H9 (cell line): ENCODE results near the gene TMEM200A. TPM values are rescaled to one million over a fixed set of nuclear protein-coding genes. Genes with fewer than 3 reads are reported as not detected.

Experiments
- DNase-seq: peaks from one replicate; pipeline ENCODE4 v3.0.0-alpha.2; 2017
- H2AFZ ChIP-seq: one replicate; pipeline ENCODE4 v1.6.1; 2013; ENCODE audit warnings: mild to moderate bottlenecking, low read length, control low read depth, moderate library complexity
- H2AK5ac ChIP-seq: 2 replicates; pipeline ENCODE4 v1.6.1; 2013; ENCODE audit warnings: low read length, control low read depth, mixed read lengths; ENCODE audit not compliant: insufficient read length
- H2BK120ac ChIP-seq: one replicate; pipeline ENCODE4 v1.6.1; 2013; ENCODE audit warnings: low read depth, mild to moderate bottlenecking, low read length, control low read depth, inconsistent platforms; ENCODE audit not compliant: poor library complexity, severe bottlenecking
- H2BK12ac ChIP-seq: 2 replicates; pipeline ENCODE4 v1.6.1; 2013; ENCODE audit warnings: low read length, control low read depth, mixed read lengths, low read depth; ENCODE audit not compliant: insufficient read length
- H2BK15ac ChIP-seq: 2 replicates; pipeline ENCODE4 v1.6.1; 2013; ENCODE audit warnings: low read depth, low read length, control low read depth
- H2BK20ac ChIP-seq: one replicate; pipeline ENCODE4 v1.6.1; 2013; ENCODE audit warnings: low read depth, mild to moderate bottlenecking, low read length, control low read depth, inconsistent platforms; ENCODE audit not compliant: poor library complexity, severe bottlenecking
- H2BK5ac ChIP-seq: 2 replicates; pipeline ENCODE4 v1.6.1; 2013; ENCODE audit warnings: low read length, control low read depth, mixed read lengths; ENCODE audit not compliant: insufficient read length
- H3K14ac ChIP-seq: 2 replicates; pipeline ENCODE4 v1.6.1; 2013; ENCODE audit warnings: low read length, control low read depth; ENCODE audit not compliant: insufficient read depth
- H3K18ac ChIP-seq: 2 replicates; pipeline ENCODE4 v1.6.1; 2013; ENCODE audit warnings: low read depth, mild to moderate bottlenecking, mixed read lengths, low read length, control low read depth; ENCODE audit not compliant: insufficient read length
- H3K23ac ChIP-seq: 2 replicates; pipeline ENCODE4 v1.6.1; 2013; ENCODE audit warnings: low read length, control low read depth, mixed read lengths, low read depth; ENCODE audit not compliant: insufficient read length
- H3K23me2 ChIP-seq: 2 replicates; pipeline ENCODE4 v1.6.1; 2013; ENCODE audit warnings: low read depth, mild to moderate bottlenecking, mixed read lengths, low read length, control low read depth; ENCODE audit not compliant: insufficient read length, poor library complexity, severe bottlenecking
- H3K27ac ChIP-seq: 2 replicates; pipeline ENCODE4 v1.5.1; 2013; ENCODE audit warnings: low read length, control low read depth, mixed read lengths, low read depth; ENCODE audit not compliant: insufficient read length
- H3K27me3 ChIP-seq: 2 replicates; pipeline ENCODE4 v1.6.1; 2013; ENCODE audit warnings: low read length, control low read depth, inconsistent platforms; ENCODE audit not compliant: insufficient read depth
- H3K4ac ChIP-seq: 2 replicates; pipeline ENCODE4 v1.6.1; 2013; ENCODE audit warnings: low read depth, mild to moderate bottlenecking, control low read depth, inconsistent platforms, low read length, moderate library complexity
- H3K4me1 ChIP-seq: 2 replicates; pipeline ENCODE4 v1.6.1; 2013; ENCODE audit warnings: low read length, control low read depth, inconsistent platforms; ENCODE audit not compliant: insufficient read depth
- H3K4me2 ChIP-seq: 2 replicates; pipeline ENCODE4 v1.6.1; 2013; ENCODE audit warnings: low read length, control low read depth, mixed read lengths; ENCODE audit not compliant: insufficient read length, insufficient read depth
- H3K56ac ChIP-seq: 2 replicates; pipeline ENCODE4 v1.6.1; 2013; ENCODE audit warnings: low read depth, mild to moderate bottlenecking, mixed read lengths, low read length, control low read depth; ENCODE audit not compliant: insufficient read length
- H3K79me1 ChIP-seq: 2 replicates; pipeline ENCODE4 v1.6.1; 2013; ENCODE audit warnings: low read depth, mild to moderate bottlenecking, moderate library complexity, low read length, control low read depth, inconsistent platforms; ENCODE audit not compliant: insufficient read depth, poor library complexity, severe bottlenecking
- H3K79me2 ChIP-seq: 2 replicates; pipeline ENCODE4 v1.6.1; 2013; ENCODE audit warnings: low read length, control low read depth, inconsistent platforms; ENCODE audit not compliant: insufficient read depth
- H3K9ac ChIP-seq: 2 replicates; pipeline ENCODE4 v1.6.1; 2013; ENCODE audit warnings: low read length, control low read depth, mixed read lengths; ENCODE audit not compliant: insufficient read length; ENCODE audit errors: extremely low read depth
- H3K9me3 ChIP-seq: one replicate; pipeline ENCODE4 v1.6.1; 2013; ENCODE audit warnings: low read depth, low read length, inconsistent platforms; ENCODE audit not compliant: control insufficient read depth
- H3T11ph ChIP-seq: one replicate; pipeline ENCODE4 v1.6.1; 2013; ENCODE audit warnings: mild to moderate bottlenecking, low read length, control low read depth, inconsistent platforms
- H4K20me1 ChIP-seq: one replicate; pipeline ENCODE4 v1.6.1; 2013; ENCODE audit not compliant: control insufficient read depth, insufficient read length, insufficient read depth
- H4K5ac ChIP-seq: 2 replicates; pipeline ENCODE4 v1.6.1; 2013; ENCODE audit warnings: low read depth, mild to moderate bottlenecking, mixed read lengths, low read length, control low read depth; ENCODE audit not compliant: insufficient read length
- H4K8ac ChIP-seq: replicated peaks from 2 replicates; pipeline ENCODE4 v1.6.1; 2013; ENCODE audit warnings: low read length, control low read depth, mixed read lengths, low read depth; ENCODE audit not compliant: insufficient read length
- H4K91ac ChIP-seq: 2 replicates; pipeline ENCODE4 v1.6.1; 2013; ENCODE audit warnings: low read depth, mild to moderate bottlenecking, moderate library complexity, mixed read lengths, low read length, control low read depth; ENCODE audit not compliant: insufficient read length
- H3K27ac Mint-ChIP-seq, 3 experiments: 2 replicates in 2 of 3; 3 replicates in 1 of 3; pipeline ENCODE4 v1.8.0; 2020 to 2021; ENCODE audit warnings: mixed read lengths in 3 of 3, mild to moderate bottlenecking in 1 of 3, moderate library complexity in 1 of 3
- H3K27me3 Mint-ChIP-seq: 2 replicates; pipeline ENCODE4 v1.8.0; 2021; ENCODE audit warnings: low read depth, mild to moderate bottlenecking, moderate library complexity, mixed read lengths
- H3K36me3 Mint-ChIP-seq, 3 experiments: 2 replicates in 2 of 3; 3 replicates in 1 of 3; pipeline ENCODE4 v1.8.0; 2020 to 2021; ENCODE audit warnings: low read depth in 3 of 3, mixed read lengths in 3 of 3; ENCODE audit not compliant: insufficient read depth in 1 of 3
- H3K4me1 Mint-ChIP-seq, 2 experiments: 2 replicates each; pipeline ENCODE4 v1.8.0; 2020; ENCODE audit warnings: mixed read lengths in 2 of 2
- H3K4me3 Mint-ChIP-seq, 2 experiments: 2 replicates in 1 of 2; 3 replicates in 1 of 2; pipeline ENCODE4 v1.8.0; 2020 to 2021; ENCODE audit warnings: mild to moderate bottlenecking in 2 of 2, mixed read lengths in 2 of 2, moderate library complexity in 1 of 2
- H3K9me3 Mint-ChIP-seq, 2 experiments: 2 replicates in 1 of 2; 3 replicates in 1 of 2; pipeline ENCODE4 v1.8.0; 2020; ENCODE audit warnings: mild to moderate bottlenecking in 2 of 2, mixed read lengths in 2 of 2, moderate library complexity in 1 of 2
- total RNA-seq: library from RNA; stranded (reverse); gene quantifications from 2 replicates; pipeline ENCODE4 v1.2.1, GENCODE V29; 2021
- TF ChIP-seq, protein P1 (sequence below): fragments of 200-600 bp; sonication (generic); conservative IDR thresholded peaks from 3 replicates; pipeline ENCODE4 v1.8.0; 2021; ENCODE audit warnings: antibody characterized with exemption, mild to moderate bottlenecking

TMEM200A gene
- total RNA-seq, 1 experiment from 2014 or later, result 6.1 TPM

DNA sequence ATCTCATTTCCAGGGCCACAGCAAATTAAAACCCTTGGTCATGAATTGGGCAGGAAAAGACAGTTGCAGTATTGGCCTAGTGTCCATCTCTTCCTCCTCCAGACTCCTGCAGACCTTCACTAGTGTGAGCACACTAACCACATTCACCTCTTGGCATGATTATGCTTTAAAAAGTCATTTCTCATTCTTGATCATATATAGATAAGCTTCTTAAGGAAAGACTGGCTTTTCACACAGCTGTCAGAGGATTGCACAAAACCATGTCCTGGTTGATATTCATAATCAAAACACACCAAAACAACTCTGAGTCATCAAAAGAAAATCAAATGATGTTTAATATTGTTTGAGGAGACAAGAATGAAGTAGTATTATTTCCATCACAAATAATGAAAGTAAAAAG is 52.1 kb downstream of the TMEM200A start:
- TF ChIP-seq, protein P1, sequence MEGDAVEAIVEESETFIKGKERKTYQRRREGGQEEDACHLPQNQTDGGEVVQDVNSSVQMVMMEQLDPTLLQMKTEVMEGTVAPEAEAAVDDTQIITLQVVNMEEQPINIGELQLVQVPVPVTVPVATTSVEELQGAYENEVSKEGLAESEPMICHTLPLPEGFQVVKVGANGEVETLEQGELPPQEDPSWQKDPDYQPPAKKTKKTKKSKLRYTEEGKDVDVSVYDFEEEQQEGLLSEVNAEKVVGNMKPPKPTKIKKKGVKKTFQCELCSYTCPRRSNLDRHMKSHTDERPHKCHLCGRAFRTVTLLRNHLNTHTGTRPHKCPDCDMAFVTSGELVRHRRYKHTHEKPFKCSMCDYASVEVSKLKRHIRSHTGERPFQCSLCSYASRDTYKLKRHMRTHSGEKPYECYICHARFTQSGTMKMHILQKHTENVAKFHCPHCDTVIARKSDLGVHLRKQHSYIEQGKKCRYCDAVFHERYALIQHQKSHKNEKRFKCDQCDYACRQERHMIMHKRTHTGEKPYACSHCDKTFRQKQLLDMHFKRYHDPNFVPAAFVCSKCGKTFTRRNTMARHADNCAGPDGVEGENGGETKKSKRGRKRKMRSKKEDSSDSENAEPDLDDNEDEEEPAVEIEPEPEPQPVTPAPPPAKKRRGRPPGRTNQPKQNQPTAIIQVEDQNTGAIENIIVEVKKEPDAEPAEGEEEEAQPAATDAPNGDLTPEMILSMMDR, result no peak
- peaks cover 0 to 13% (median 8%) of the 10 kb centered on the region in 3 experiments; a peak in 5 of 7 replicates for H3K36me3 Mint-ChIP-seq
- Histone ChIP-seq H3K79me1 (no peaks in the 10 kb centered on the region), H4K20me1 (no peaks in the 10 kb centered on the region), H3K4ac (no peak overlapping the region), H3K27ac (no peak overlapping the region), H2BK120ac (no peak overlapping the region), H3K9me3 (no peaks in the 10 kb centered on the region), H4K91ac (no peak overlapping the region), H2BK15ac (no peak overlapping the region), H3K79me2 (no peaks in the 10 kb centered on the region), H3K27me3 (no peaks in the 10 kb centered on the region), H3K9ac (no peak overlapping the region), H2BK20ac (no peak overlapping the region), H2BK12ac (no peak overlapping the region), H3T11ph (no peak overlapping the region), H3K23me2 (no peaks in the 10 kb centered on the region), H2BK5ac (no peak overlapping the region), H2AK5ac (no peak overlapping the region), H2AFZ (no peak overlapping the region), H3K56ac (no peak overlapping the region), H3K14ac (no peak overlapping the region), H4K8ac (no peak overlapping the region), H4K5ac (no peak overlapping the region), H3K4me2 (no peak overlapping the region), H3K4me1 (no peaks in the 10 kb centered on the region; the same call in 1 of the 2 replicates), H3K18ac (no peak overlapping the region), H3K23ac (no peak overlapping the region)
- H3K27ac Mint-ChIP-seq, result no peak overlapping the region
- H3K27me3 Mint-ChIP-seq, result no peaks in the 10 kb centered on the region
- H3K9me3 Mint-ChIP-seq, result no peaks in the 10 kb centered on the region
- peaks cover 15 to 17% of the 10 kb centered on the region in 2 experiments for H3K4me1 Mint-ChIP-seq
- no peak overlapping the region for H3K4me3 Mint-ChIP-seq
- no peak for DNase-seq
